HCT116 (cell line): ENCODE measurements around the gene TTLL7. TPM values are rescaled to one million over a fixed set of nuclear protein-coding genes. Genes with fewer than 3 reads are reported as not detected.

Experiments used
- ATAC-seq: fragments of 200-7000 bp; cut with Tn5 transposase; 2 replicates; pipeline ENCODE4 v1.9.1; 2020; ENCODE audit warnings: mild to moderate bottlenecking, moderate library complexity
- BruUV-seq: library from RNA; stranded (reverse); fragments of 400-500 nt; replicated peaks from 2 replicates; lab custom pipeline; 2021; lab: Mats Ljungman, UMichigan
- CTCF ChIA-PET: fragments of 300-600 bp; sonication (Branson Sonifier 250); formaldehyde crosslinking; loops from one replicate; lab custom pipeline; 2021; ENCODE audit warnings: antibody characterized with exemption; lab: Charles Lee
- POLR2A ChIA-PET: fragments of 300-600, 350-600 bp; sonication (Branson Sonifier 250); formaldehyde crosslinking; loops from one replicate; lab custom pipeline; 2021; ENCODE audit warnings: antibody characterized with exemption; lab: Charles Lee
- RAD21 ChIA-PET, 2 experiments: fragments of 300-600 bp; sonication (Branson Sonifier 250); formaldehyde crosslinking; loops; one replicate each; lab custom pipeline; 2023; ENCODE audit warnings: low total read pairs in 2 of 2; ENCODE audit not compliant: uncharacterized antibody in 2 of 2, unreplicated experiment in 2 of 2, low non-redundant PET in 1 of 2; lab: Charles Lee
- DNase-seq: peaks from one replicate; pipeline ENCODE4 v3.0.0-alpha.2; 2010; ENCODE audit warnings: low read depth, low spot score
- H2AFZ ChIP-seq: fragments of 200-600 bp; shearing (Covaris generic), sonication (generic); 2 replicates; pipeline ENCODE4 v1.6.1; 2017; ENCODE audit warnings: low read depth, mixed run types, mixed read lengths, antibody characterized with exemption, low read length; ENCODE audit not compliant: poor library complexity, severe bottlenecking
- H3K27ac ChIP-seq: 2 replicates; pipeline ENCODE4 v1.5.1; 2012; ENCODE audit warnings: low read depth, low read length
- H3K27me3 ChIP-seq: fragments of 200-600 bp; sonication (generic); 2 replicates; pipeline ENCODE4 v1.6.1; 2016; ENCODE audit warnings: mixed run types, low read length, mixed read lengths; ENCODE audit not compliant: insufficient read depth
- H3K36me3 ChIP-seq, 2 experiments: fragments of 200-500 bp in 1 of 2; fragments of 200-600 bp in 1 of 2; sonication (Bioruptor generic) in 1 of 2; sonication (generic) in 1 of 2; 2 replicates each; pipeline versions ENCODE4 v1.5.1 to v1.6.1; 2014 to 2016; ENCODE audit warnings: low read length in 2 of 2, inconsistent platforms in 1 of 2, mixed read lengths in 1 of 2, mixed run types in 1 of 2; ENCODE audit not compliant: insufficient read depth in 2 of 2, control insufficient read depth in 1 of 2
- H3K4me1 ChIP-seq, 2 experiments: fragments of 200-600 bp in 1 of 2; sonication (generic) in 1 of 2; 2 replicates each; pipeline versions ENCODE4 v1.5.1 to v1.6.1; 2012 to 2017; ENCODE audit warnings: low read length in 2 of 2, inconsistent platforms in 1 of 2, mild to moderate bottlenecking in 1 of 2, mixed read lengths in 1 of 2, mixed run types in 1 of 2, moderate library complexity in 1 of 2; ENCODE audit not compliant: insufficient read depth in 2 of 2, control insufficient read depth in 1 of 2
- H3K4me2 ChIP-seq: fragments of 200-600 bp; sonication (generic); 2 replicates; pipeline ENCODE4 v1.6.1; 2017; ENCODE audit warnings: mixed run types, low read length, mixed read lengths
- H3K4me3 ChIP-seq, 2 experiments: fragments of 200-600 bp in 1 of 2; sonication (generic) in 1 of 2; replicated peaks in 1 of 2; 2 replicates each; pipeline ENCODE4 v1.5.1; 2011 to 2016; ENCODE audit warnings: low read length in 2 of 2, control low read depth in 1 of 2, low read depth in 1 of 2, mild to moderate bottlenecking in 1 of 2, mixed read lengths in 1 of 2, mixed run types in 1 of 2
- H3K79me2 ChIP-seq: fragments of 200-600 bp; sonication (generic); 2 replicates; pipeline ENCODE4 v1.6.1; 2017; ENCODE audit warnings: mild to moderate bottlenecking, mixed run types, low read length, moderate library complexity, mixed read lengths; ENCODE audit not compliant: insufficient read depth
- H3K9ac ChIP-seq: fragments of 200-600 bp; sonication (generic); 2 replicates; pipeline ENCODE4 v1.6.1; 2016; ENCODE audit warnings: low read length, mixed read lengths
- H3K9me2 ChIP-seq: fragments of 200-600 bp; sonication (generic), shearing (Covaris generic); 2 replicates; pipeline ENCODE4 v1.6.1; 2017; ENCODE audit warnings: mixed run types, mild to moderate bottlenecking, moderate library complexity; ENCODE audit not compliant: insufficient read depth
- H3K9me3 ChIP-seq, 2 experiments: fragments of 200-500 bp in 1 of 2; fragments of 200-600 bp in 1 of 2; sonication (Bioruptor generic) in 1 of 2; sonication (generic) in 1 of 2; 2 replicates each; pipeline ENCODE4 v1.6.1; 2014 to 2017; ENCODE audit warnings: low read length in 2 of 2, mixed read lengths in 2 of 2, inconsistent platforms in 1 of 2, low read depth in 1 of 2, mild to moderate bottlenecking in 1 of 2, mixed run types in 1 of 2, moderate library complexity in 1 of 2; ENCODE audit not compliant: control insufficient read depth in 1 of 2, insufficient read depth in 1 of 2
- H4K20me1 ChIP-seq: fragments of 200-600 bp; sonication (generic), shearing (Covaris generic); 2 replicates; pipeline ENCODE4 v1.6.1; 2017; ENCODE audit warnings: mixed run types, mild to moderate bottlenecking, moderate library complexity; ENCODE audit not compliant: insufficient read depth
- CEBPB ChIP-seq: IDR thresholded peaks from 2 replicates; pipeline ENCODE4 v1.6.1; 2012; ENCODE audit warnings: low read depth
- ELF1 ChIP-seq: IDR thresholded peaks from 2 replicates; pipeline ENCODE4 v1.6.1; 2012; ENCODE audit warnings: low read depth, borderline replicate concordance
- FOSL1 ChIP-seq: IDR thresholded peaks from 2 replicates; pipeline ENCODE4 v1.6.1; 2012; ENCODE audit warnings: low read depth
- JUND ChIP-seq: IDR thresholded peaks from 2 replicates; pipeline ENCODE4 v1.6.1; 2012
- POLR2A ChIP-seq: IDR thresholded peaks from 2 replicates; pipeline ENCODE4 v1.7.0; 2011; ENCODE audit warnings: borderline replicate concordance; ENCODE audit not compliant: insufficient read depth, insufficient read length; ENCODE audit errors: extremely low read depth
- POLR2AphosphoS5 ChIP-seq: IDR thresholded peaks from 2 replicates; pipeline ENCODE4 v1.6.1; 2011; ENCODE audit warnings: mild to moderate bottlenecking, low read depth, low read length, moderate library complexity
- SP1 ChIP-seq: IDR thresholded peaks from 2 replicates; pipeline ENCODE4 v1.6.1; 2012; ENCODE audit warnings: low read depth
- ZFX ChIP-seq: fragments of 450-650 bp; IDR thresholded peaks from 2 replicates; pipeline ENCODE4 v1.6.1; 2017
- intact Hi-C: fragments of 100-400 bp; cut with micrococcal nuclease; formaldehyde crosslinking; loops from 2 replicates; pipeline ENCODE4 v1.10.0; 2022
- total RNA-seq: library from RNA; stranded (reverse); gene quantifications from one replicate; pipeline ENCODE4 v1.2.1, GENCODE V29; 2021; ENCODE audit not compliant: unreplicated experiment
- TF ChIP-seq, protein P1 (sequence below): IDR thresholded peaks from 2 replicates; pipeline ENCODE4 v1.6.1; 2012; ENCODE audit warnings: low read depth
- TF ChIP-seq, protein P2 (sequence below): IDR thresholded peaks from 2 replicates; pipeline ENCODE4 v1.6.1; 2012
- TF ChIP-seq, protein P3 (sequence below): IDR thresholded peaks from 2 replicates; pipeline ENCODE4 v1.6.1; 2011; ENCODE audit warnings: mild to moderate bottlenecking, low read length, moderate library complexity; ENCODE audit not compliant: insufficient replicate concordance; ENCODE audit errors: extremely low read depth

Gene TTLL7
- total RNA-seq, 1 experiment from 2014 or later, result 21.2 TPM

DNA sequence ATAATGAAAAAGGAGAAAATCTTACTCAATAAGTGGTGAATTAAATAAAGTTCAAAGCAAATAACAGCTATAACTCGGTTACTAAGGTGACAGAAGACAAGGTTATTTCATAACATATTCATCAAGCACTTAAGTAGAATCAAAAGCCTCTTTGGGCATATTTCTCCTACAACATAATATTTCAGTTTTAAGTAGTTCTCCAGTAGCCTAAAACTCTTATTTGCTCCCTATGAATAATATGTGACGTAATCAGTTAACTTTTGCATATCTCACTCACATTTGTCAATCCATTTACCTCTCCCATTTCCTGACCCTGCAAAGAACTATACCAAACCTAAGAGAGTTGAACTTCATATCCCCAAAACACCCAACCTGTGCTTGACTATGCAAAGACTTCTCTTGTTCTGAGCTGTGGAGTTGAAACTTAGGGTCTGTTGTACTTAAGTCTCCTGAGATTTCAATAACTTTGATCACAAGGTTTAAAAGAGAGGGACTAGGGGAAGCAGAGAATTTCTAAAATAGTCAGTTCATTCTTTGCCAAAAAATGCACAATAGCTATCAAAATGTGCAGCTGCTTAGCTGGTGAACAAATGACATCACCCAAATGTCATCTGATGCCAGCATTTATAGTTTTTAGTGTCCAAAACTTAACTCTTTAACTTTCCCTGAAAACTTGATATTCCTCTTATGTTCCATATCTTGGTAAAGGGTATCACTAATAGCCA lies 37.2 kb downstream of the TTLL7 start:
- RAD21 ChIA-PET, result no interaction called here
- Histone ChIP-seq H3K9ac (no peak overlapping the region), H4K20me1 (no peaks in the 10 kb centered on the region), H3K4me2 (no peak overlapping the region), H3K4me3 (no peak overlapping the region), H3K9me2 (no peaks in the 10 kb centered on the region), H3K36me3 (no peaks in the 10 kb centered on the region), H3K27me3 (no peaks in the 10 kb centered on the region), H3K4me1 (no peaks in the 10 kb centered on the region), H3K9me3 (no peaks in the 10 kb centered on the region), H3K27ac (no peak overlapping the region), H3K79me2 (no peaks in the 10 kb centered on the region), H2AFZ (no peak overlapping the region)
- TF ChIP-seq POLR2AphosphoS5, result no peak
- TF ChIP-seq, protein P1, sequence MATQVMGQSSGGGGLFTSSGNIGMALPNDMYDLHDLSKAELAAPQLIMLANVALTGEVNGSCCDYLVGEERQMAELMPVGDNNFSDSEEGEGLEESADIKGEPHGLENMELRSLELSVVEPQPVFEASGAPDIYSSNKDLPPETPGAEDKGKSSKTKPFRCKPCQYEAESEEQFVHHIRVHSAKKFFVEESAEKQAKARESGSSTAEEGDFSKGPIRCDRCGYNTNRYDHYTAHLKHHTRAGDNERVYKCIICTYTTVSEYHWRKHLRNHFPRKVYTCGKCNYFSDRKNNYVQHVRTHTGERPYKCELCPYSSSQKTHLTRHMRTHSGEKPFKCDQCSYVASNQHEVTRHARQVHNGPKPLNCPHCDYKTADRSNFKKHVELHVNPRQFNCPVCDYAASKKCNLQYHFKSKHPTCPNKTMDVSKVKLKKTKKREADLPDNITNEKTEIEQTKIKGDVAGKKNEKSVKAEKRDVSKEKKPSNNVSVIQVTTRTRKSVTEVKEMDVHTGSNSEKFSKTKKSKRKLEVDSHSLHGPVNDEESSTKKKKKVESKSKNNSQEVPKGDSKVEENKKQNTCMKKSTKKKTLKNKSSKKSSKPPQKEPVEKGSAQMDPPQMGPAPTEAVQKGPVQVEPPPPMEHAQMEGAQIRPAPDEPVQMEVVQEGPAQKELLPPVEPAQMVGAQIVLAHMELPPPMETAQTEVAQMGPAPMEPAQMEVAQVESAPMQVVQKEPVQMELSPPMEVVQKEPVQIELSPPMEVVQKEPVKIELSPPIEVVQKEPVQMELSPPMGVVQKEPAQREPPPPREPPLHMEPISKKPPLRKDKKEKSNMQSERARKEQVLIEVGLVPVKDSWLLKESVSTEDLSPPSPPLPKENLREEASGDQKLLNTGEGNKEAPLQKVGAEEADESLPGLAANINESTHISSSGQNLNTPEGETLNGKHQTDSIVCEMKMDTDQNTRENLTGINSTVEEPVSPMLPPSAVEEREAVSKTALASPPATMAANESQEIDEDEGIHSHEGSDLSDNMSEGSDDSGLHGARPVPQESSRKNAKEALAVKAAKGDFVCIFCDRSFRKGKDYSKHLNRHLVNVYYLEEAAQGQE, result no peak
- TF ChIP-seq SP1, result no peak
- TF ChIP-seq, protein P2, sequence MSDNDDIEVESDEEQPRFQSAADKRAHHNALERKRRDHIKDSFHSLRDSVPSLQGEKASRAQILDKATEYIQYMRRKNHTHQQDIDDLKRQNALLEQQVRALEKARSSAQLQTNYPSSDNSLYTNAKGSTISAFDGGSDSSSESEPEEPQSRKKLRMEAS, result no peak
- TF ChIP-seq POLR2A, result no peak
- no peak for TF ChIP-seq ELF1
- TF ChIP-seq FOSL1, result no peak
- no peak for TF ChIP-seq ZFX
- TF ChIP-seq JUND, result no peak
- no peak for TF ChIP-seq CEBPB
- TF ChIP-seq, protein P3, sequence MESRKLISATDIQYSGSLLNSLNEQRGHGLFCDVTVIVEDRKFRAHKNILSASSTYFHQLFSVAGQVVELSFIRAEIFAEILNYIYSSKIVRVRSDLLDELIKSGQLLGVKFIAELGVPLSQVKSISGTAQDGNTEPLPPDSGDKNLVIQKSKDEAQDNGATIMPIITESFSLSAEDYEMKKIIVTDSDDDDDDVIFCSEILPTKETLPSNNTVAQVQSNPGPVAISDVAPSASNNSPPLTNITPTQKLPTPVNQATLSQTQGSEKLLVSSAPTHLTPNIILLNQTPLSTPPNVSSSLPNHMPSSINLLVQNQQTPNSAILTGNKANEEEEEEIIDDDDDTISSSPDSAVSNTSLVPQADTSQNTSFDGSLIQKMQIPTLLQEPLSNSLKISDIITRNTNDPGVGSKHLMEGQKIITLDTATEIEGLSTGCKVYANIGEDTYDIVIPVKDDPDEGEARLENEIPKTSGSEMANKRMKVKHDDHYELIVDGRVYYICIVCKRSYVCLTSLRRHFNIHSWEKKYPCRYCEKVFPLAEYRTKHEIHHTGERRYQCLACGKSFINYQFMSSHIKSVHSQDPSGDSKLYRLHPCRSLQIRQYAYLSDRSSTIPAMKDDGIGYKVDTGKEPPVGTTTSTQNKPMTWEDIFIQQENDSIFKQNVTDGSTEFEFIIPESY, result no peak
- no peak for ATAC-seq
- CTCF ChIA-PET, result no interaction called here
- POLR2A ChIA-PET, result no interaction called here
- DNase-seq, result no peak
- intact Hi-C loops, result no loop called here
- BruUV-seq, result no TSS peak
